Left kidney (tissue), 2 donors: ENCODE measurements around the gene ASPSCR1. TPM values are rescaled to one million over a fixed set of nuclear protein-coding genes. Genes with fewer than 3 reads are reported as not detected.

Source experiments
- DNase-seq: peaks from one replicate; pipeline ENCODE4 v3.0.0-alpha.2; 2013
- polyA plus RNA-seq: library from polyadenylated mRNA; unstranded; fragments of 120-200 nt; gene quantifications from one replicate; pipeline ENCODE4 v1.2.1, GENCODE V29; 2013; ENCODE audit not compliant: insufficient read length

ASPSCR1 gene
- polyA plus RNA-seq, 1 donor = 25.3 TPM

- peak; percentile 99 for DNase-seq
These were observed 45.6 kb downstream of the ASPSCR1 start, which contains the start of gene LRRC45 for GRCh38 chr17:82022981-82023446. Gene LRRC45, plus strand, starts transcription at chr17:82023305. Its CDS starts 339 bp downstream, at chr17:82023644.

DNA sequence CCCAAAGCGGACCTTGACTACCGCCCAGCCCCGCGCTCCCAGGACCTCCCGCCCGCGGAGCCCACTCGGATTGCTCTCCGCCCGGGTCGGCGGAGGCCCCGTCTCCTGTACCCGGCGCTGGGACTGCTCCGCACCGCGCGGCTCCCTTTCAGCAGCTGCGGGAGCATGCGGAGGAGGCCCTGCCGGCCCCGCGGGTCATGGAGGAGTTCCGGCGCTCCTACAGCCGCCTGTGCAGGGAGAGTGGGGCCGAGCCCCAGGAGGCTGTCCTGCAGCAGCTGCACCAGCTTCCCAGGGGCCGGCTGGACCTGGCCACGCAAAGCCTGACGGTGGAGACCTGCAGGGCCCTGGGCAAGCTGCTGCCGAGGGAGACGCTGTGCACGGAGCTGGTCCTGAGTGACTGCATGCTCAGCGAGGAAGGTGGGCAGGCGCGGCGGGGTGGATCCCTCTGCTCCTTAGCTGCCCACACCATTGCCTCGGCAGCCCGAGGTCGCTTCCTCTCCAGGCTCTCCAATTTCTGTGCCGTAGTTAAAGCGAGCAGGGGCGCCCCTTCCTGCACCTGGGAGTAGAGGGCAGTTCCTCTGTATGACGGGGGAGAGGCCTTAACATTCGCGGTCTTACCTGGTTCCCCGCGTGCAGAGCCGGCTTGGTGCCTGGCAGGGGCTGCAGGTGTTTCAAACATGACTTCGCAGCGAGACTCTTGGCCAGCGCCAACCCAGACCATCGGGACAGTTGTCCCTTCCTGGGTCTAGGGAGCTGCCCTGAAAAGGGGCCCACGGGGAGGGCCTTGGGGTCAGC lies 46.2 kb downstream of the ASPSCR1 start:
- no peak for DNase-seq

DNA sequence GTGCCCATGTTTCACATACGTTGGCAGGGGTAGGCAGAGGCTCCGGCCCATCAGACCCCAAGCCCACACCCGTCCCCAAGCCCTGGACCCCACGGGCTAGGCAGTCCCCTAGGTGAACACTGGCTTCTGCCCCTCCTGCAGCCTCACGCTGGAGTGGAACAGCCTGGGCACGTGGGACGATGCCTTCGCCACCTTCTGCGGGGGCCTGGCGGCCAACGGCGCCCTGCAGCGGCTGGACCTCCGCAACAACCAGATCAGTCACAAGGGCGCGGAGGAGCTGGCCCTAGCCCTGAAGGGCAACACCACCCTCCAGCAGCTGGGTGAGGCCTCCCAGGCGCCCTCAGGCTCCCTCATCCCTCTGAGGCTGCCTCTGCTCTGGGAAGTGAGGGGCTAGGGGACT lies 47.4 kb downstream of the ASPSCR1 start:
- no peak for DNase-seq

GRCh38 chr17:82025401-82026107 lies 48.1 kb downstream of the ASPSCR1 start:
- no peak for DNase-seq

- DNase-seq = no peak
These were observed 50.8 kb downstream of the ASPSCR1 start for GRCh38 chr17:82028246-82028645.

- DNase-seq = no peak
These were observed 51.5 kb downstream of the ASPSCR1 start for GRCh38 chr17:82028966-82029365.

- DNase-seq = no peak
These were observed 52.0 kb downstream of the ASPSCR1 start for GRCh38 chr17:82029391-82029790.

GRCh38 chr17:82029990-82030469 lies 52.6 kb downstream of the ASPSCR1 start:
- no peak for DNase-seq

DNA sequence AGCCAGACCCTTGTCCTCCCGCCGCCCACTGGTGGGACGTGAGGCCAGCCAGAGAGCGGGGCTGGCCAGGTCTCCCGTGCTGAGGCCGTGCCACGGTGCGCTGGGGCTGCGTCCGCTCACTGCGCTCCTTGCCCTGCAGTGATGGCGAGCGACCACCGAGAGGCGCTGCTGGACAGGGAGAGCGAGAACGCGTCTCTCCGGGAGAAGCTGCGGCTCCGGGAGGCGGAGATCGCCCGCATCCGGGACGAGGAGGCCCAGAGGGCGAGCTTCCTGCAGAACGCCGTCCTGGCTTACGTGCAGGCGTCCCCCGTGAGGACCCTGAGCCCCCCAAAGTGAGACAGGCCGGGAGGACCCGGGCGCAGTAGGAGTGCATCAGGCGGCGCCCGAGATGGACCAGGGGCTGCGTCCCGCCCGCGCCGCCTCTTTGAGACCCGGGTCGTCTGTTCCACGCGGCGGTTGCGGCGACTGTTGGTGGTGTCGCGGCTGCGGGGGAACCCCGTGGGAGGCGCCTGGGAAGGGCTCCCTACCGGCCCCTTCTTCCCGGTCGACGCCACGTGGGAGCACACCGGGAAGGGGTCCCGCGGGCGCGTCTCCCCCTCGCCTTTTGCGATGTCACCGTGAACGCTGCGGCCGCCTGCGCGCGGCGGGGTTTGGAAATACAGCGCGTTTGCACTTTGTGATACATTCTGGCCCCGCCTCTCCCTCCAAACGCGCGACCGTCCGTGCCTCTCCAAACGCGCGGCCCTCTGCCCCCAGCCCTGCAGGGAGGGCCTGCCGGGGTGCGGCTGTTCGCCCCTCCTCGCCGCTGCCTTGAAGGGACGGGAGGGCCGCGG lies 53.3 kb downstream of the ASPSCR1 start:
- DNase-seq = no peak

- no peak for DNase-seq
These were observed 54.0 kb downstream of the ASPSCR1 start, which contains the start of gene RAC3 for GRCh38 chr17:82031303-82031884. Gene RAC3, plus strand, starts transcription at chr17:82031678. Its CDS starts 84 bp downstream, at chr17:82031762.

GRCh38 chr17:82031885-82032627 lies 54.6 kb downstream of the ASPSCR1 start:
- no peak for DNase-seq

DNA sequence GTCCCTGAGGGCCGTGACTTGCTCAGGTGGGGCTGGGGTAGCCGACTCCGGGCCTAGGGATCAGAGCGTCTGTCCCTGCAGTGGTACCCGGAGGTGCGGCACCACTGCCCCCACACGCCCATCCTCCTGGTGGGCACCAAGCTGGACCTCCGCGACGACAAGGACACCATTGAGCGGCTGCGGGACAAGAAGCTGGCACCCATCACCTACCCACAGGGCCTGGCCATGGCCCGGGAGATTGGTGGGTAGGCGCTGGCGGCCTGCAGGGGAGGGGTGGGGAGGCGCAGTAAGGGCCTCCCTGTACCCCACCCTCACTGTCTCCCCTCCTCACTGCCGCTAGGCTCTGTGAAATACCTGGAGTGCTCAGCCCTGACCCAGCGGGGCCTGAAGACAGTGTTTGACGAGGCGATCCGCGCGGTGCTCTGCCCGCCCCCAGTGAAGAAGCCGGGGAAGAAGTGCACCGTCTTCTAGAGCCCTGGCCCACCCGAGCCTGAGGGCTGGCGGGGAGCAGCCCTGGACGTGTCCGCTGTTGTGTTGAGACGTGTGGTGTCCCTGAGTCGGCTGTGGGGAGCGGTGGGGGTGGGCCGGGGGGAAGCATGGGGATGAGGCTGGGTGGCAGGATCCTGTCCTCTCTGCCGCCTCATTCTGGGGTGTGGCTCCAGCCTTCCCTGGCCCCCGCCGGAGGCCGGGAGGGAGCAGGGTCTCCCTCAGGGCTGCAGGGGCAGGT lies 56.1 kb downstream of the ASPSCR1 start:
- DNase-seq = no peak

DNA sequence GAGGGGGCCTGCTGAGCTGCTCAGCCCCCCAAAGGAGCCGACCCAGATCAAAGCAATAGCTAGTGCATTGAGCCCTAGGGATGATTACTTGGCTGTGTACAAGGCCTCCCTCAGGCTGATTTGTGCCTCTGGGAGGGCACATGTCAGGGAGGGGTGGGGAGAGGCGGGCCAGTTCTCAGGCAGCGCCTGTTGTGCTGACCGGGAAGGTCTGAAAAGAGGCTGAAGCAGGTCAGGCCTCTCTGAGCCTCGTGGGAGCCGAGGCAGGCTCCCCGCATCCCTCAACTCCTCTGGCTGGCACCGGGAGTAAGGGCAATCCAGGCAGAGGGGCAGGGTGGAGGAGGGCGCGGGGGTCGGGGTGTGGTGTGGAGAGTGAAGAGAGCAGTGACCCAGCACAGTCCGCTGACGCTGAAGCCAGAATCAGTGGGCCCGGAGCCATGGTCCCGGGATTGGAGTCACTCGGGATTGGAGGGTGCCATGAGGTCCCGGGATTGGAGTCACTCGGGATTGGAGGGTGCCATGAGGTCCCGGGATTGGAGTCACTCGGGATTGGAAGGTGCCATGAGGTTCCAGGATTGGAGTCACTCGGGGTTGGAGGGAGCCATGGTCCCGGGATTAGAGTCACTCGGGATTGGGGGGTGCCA lies 57.1 kb downstream of the ASPSCR1 start:
- no peak for DNase-seq

DNA sequence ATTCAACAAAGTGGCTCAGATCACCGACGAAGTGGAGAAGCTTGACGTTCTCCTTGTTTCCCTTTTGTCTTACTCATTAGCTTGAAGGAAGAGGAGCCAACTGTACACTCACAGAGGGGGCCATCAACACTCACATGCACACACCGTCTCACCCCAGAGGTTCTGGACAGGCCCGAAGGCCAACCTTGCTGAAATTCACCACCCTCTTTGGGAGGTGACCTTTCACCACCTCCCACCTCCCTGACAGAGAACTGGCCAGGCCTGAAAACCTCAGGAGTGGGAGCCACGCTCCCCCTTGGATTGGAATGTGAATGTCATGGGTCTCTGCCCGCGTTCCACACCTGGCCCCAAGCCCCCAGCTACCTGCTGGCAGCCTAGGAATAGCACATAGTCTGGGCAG lies 58.1 kb downstream of the ASPSCR1 start:
- DNase-seq = no peak

DNA sequence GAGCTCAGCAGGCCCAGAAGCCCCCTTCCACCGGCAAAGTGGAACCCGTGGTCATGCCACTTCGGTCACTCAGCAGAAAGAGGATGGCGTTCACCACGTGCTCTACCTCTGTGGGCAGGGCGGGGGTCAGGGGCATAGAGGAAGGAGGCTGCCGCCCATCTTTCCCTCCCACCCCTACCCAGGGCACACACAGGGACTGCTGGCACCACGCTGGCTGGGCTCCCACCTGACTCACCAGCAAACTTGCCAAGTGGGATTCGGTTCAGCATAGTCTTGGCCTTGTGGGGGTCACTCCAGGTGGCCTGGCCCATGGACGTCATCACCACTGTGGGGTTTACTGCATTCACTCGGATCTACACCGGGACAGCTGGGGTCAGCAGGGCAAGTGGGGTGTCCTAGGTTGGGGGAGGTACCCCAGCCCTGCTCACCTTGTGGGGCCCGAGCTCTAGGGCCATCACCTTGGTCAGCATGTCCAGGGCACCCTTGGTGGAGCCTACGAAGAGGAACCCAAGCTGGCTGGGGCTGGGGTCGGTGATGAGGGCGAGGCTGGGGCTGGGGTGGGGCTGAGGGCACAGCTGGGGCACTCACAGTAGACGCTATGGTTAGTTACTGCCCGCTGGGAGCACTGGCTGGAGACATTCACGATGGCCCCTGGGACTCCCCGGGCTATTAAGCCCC lies 58.7 kb downstream of the ASPSCR1 start:
- no peak for DNase-seq

DNA sequence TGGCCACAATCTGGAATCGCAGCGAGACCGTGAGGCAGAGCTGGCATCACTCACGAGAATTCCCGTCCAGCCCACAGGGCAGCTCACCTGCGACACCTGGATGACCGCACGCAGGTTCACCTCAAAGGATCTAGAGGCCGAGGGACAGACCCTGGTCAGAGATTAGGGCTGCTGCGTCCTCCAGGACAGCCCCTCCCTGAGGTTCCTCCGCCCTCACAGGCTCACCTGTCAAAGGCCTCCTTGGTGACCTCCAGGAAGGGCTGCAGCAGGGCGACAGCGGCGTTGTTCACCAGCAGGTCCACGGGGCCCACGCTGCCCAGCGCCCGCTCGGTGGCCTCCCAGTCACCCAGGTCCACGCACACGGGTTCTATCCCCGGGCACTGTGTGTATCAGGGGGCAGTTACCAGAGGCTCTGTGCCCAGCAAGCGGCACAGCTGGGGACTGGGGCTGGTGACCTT lies 59.2 kb downstream of the ASPSCR1 start:
- DNase-seq = no peak

DNA sequence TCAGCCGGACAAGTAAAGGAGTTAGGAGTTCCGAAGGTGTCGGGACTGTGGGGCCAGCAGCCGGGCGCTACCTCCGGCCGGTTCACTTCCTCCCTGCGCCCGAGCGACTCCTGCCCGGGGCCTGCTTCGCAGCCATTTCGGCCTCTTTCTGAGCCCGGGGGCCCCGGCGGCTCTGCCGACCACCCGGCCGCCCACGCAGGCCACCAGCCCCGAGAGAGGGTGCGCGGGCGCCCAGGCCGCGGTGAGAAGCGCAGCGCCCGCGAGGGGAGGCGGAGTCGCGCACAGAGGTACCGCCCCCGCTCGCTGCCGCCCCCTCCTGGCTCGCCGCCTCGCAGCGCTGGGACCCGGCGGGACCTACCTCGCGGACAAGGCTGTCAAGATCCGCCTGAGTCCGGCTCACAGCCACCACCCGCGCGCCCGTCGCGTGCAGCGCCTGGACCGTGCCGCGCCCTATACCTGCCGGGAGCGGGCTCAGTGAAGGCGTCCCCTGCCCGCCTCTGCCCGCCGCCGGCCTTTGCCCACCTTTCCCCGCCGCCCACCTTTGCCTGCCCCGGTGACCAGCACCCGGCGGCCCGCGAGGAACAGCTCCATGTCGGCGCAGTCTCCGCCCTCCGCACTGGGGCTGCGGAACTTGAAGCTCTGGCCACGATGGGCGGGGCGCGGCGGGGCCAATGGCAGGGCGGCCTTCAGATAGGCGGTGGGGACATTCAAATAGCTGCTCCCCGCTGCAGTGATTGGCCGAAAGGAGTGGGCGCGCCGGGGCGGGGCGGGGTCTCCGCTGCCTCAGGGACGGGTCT lies 59.9 kb downstream of the ASPSCR1 start, which contains the start of gene DCXR:
TSS of gene DCXR (minus strand) at position 606 of the 797 bp plus-strand sequence. CDS start at position 591, 15 bp downstream.
- peak; percentile 97 for DNase-seq

DNA sequence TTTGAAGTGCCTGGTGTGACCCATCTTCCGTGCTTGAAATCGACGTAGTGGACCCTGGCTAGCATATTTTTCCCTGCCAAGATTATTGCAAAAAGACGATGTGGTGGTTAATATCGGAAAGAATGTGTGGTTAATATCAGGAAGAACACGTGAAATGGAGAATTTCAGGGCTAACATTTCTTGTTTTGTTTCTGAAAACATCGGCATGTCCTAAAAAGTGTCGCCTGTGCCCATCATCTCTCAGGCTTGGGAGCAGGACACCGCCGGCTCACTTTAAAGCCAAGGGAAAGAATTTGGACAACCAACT lies 60.4 kb downstream of the ASPSCR1 start:
- DNase-seq = no peak
